GM12873 (cell line): ENCODE data around the gene CEACAM4.
A peak's percentile ranks its signal among the peaks of the same experiment; 100 is the strongest.

Experiments
- CTCF ChIP-seq: IDR thresholded peaks from 2 replicates; pipeline ENCODE4 v1.5.1; 2012; ENCODE audit warnings: low read depth, mild to moderate bottlenecking, moderate library complexity, low read length, control low read depth; ENCODE audit not compliant: insufficient read depth; ENCODE audit errors: missing control alignments

CEACAM4 gene

DNA sequence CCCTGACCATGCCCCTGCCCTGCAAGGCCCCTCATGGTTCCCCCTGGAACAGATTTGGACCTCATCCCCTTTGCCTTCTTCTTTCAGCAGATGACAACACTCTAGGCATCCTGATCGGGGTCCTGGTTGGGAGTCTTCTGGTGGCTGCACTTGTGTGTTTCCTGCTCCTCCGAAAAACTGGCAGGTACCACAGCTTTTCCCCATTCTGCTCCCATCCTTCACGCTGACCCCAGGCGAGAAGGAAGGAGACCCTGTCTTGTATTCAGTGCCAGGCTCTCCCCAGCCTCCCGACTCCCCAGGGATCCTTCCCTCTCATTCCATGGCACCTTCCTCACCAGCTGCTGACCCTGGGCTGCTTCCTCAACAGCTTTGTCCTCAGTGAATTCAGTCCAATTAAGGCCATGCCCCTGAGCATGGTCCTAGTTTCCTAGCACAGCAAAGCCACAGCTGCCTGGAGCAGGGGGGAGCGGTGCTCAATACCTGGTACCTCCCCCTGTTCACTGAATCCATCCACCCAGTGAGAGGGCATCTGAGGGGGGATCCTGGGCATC lies 42.5 kb downstream of the CEACAM4 start:
- no peak for TF ChIP-seq CTCF

- TF ChIP-seq CTCF: no peak
These were observed 48.0 kb downstream of the CEACAM4 start for GRCh38 chr19:41578886-41579285.

DNA sequence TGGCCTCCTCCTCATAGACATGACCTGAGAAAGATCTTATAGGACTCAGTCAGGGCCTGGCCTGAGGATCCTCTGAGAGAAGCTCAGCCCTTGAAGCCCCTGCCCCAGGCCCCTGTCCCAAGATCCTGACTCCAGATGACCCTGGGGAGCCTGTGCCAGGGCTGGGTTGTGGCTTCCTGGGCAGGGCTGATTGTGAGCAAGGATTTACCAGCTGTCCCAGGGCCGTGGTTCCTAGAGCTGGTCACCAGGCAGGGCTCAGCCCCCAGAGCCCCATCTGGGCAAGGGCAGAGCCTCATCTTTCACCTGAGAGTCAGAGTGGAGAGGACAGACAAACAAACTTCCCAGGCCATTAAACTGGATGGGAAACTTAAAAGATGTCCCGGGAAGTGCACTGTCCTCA lies 49.0 kb downstream of the CEACAM4 start:
- no peak for TF ChIP-seq CTCF

DNA sequence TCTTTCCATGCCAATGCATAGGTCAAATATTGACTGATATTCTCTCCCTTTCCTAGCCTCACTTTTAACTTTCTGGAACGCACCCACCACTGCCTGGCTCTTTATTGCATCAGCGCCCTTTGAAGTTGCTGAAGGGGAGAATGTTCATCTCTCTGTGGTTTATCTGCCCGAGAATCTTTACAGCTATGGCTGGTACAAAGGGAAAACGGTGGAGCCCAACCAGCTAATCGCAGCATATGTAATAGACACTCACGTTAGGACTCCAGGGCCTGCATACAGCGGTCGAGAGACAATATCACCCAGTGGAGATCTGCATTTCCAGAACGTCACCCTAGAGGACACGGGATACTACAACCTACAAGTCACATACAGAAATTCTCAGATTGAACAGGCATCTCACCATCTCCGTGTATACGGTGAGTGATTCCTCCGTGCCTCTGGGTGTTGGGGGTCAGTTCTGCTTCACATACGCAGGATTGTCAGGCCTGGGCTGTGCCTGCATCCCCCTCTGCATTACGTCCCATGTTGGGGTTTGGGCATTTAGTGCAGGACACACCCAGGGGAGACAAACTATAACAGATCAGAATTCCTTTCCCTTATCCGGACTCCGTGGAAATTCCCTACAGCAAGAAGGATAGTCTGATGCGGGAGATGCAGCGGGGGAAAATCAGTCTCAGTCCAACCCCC lies 49.6 kb downstream of the CEACAM4 start:
- no peak for TF ChIP-seq CTCF

GRCh38 chr19:41575998-41576397 lies 50.9 kb downstream of the CEACAM4 start, which contains the start of gene CEACAM21:
Gene CEACAM21 (plus strand): TSS chr19:41576166. CDS start chr19:41576275, 109 bp downstream.
- TF ChIP-seq CTCF: no peak

- peak; percentile 97 for TF ChIP-seq CTCF
These were observed 56.2 kb downstream of the CEACAM4 start for GRCh38 chr19:41570639-41571112.

DNA sequence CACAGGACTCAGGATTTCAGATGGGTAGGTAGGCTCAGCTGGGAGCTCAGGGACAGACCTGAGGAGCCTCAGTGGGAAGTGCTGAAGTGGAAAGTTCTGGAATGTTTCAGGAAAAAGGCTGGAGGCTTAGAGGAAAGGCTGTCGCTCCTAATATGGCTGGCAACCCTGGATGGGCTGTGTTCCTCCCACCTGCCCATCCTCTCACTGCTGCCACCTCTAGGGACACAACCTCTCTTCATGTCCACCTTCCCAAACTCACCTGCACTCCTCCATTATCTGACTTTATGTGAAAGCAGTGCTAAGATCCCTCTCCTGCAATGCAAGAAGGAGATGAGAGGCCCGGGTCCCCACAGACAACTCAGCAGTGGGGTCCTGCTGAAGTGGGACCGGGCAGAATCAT lies 56.7 kb downstream of the CEACAM4 start:
- TF ChIP-seq CTCF: no peak
